Activated CD8-positive, alpha-beta memory T cell treated with anti-CD3 and anti-CD28 coated beads, Interleukin-2, amount 50 U/mL, for 48 hours (primary cell): ENCODE results near the gene JMJD1C.

ENCODE experiments used
- DNase-seq: peaks from one replicate; pipeline ENCODE4 v3.0.0-alpha.2; 2020

The JMJD1C gene

GRCh38 chr10:63209705-63210104 is 256.1 kb downstream of the JMJD1C start:
- DNase-seq = no peak

GRCh38 chr10:63208986-63209385 is 256.8 kb downstream of the JMJD1C start:
- DNase-seq = no peak

GRCh38 chr10:63206997-63207811 is 258.6 kb downstream of the JMJD1C start:
- DNase-seq = no peak

- DNase-seq = no peak
Observed at GRCh38 chr10:63206576-63206975, 259.2 kb downstream of the JMJD1C start.

DNA sequence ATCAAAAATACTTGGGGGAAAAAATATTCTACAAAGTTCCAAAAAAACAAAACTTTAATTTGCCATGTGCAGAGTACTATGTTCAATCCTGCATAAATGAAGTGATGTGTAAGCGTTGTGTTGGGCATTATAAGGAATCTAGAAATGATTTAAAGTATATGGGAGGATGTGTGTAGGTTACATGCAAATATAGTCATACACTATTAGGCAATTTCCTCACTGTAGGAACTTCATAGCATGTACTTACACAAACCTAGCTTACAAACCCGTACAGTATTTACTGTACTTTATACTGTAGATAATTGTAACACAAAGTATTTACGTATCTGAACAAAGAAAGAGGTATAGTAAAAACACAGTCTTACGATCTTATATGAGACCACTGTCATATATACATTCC is 260.4 kb downstream of the JMJD1C start:
- DNase-seq = no peak

- DNase-seq = no peak
Observed at GRCh38 chr10:63204667-63205391, 260.9 kb downstream of the JMJD1C start.

DNA sequence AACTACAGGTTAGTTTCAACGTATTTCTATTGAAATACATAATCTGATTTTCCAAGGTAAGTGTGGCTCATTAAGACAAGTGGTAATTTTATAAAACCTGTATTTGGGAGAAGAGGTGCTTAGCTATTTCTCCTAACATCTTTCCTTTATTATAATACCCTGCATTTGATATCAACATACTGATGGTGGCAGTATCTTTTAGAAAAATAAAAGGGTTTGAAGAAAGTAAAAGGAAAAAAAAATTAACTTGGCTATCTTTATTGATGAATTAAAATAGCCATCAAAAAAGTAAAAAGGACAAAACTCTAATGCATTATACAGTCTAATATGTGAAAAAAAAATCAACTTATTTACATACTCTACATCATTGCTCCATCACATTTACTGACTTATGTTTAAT is 264.7 kb downstream of the JMJD1C start:
- DNase-seq = no peak

DNA sequence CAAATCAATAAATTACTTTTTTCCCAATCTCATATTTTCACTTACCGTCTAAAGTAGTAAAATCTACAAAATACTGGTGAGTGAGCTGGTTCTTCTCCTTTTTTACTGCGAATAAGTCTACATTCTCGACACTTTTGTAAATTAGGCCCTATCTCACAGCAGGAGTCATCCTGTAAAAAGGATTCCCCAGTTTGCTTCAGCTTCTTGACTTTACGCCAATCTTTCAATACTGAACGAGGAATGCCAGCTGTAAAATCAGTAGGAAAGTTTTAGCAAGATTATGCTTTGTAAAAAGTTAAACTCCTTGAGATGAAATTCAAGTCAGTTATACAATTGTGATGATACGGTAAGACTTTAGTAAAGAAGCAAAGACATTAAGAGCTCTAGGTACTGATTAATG is 265.3 kb downstream of the JMJD1C start:
- DNase-seq = no peak

DNA sequence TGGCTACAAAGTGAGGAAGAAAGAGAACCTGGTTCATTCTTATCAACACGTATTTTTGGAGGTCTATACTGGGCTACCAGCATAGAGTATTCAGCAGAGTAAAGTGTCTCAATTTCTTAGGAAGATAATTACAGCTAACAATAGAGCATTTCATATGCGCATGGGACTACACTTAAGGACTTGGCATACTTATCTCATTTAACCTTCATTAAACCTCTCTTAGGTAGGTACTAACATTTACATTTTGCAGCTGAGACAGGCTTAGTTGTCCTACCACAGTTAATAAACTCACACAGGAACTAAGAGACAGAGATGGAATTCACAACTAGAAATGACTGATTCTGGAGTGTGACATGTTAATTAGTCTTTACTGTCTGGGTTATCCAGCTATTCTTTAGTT is 266.1 kb downstream of the JMJD1C start:
- no peak for DNase-seq

- no peak for DNase-seq
Observed at GRCh38 chr10:63197344-63198092, 268.3 kb downstream of the JMJD1C start.

DNA sequence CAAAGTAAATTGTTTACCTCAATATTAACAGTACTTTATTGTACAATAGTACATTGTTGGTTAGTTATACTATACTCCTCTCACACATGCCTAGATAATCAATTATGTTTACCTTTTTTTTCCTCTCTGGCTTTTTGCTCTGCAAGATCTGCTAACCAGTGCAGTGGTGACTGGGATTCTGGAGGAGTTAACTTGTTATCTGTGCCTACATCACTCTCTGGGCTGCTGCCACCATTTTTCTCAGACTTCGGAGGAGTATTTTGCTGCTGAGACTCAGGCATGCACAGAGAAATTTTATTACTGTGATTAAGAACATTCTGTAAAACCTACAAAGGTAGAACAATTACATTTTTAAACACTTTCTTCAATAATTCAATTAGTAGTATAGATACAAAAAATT is 273.0 kb downstream of the JMJD1C start:
- no peak for DNase-seq

DNA sequence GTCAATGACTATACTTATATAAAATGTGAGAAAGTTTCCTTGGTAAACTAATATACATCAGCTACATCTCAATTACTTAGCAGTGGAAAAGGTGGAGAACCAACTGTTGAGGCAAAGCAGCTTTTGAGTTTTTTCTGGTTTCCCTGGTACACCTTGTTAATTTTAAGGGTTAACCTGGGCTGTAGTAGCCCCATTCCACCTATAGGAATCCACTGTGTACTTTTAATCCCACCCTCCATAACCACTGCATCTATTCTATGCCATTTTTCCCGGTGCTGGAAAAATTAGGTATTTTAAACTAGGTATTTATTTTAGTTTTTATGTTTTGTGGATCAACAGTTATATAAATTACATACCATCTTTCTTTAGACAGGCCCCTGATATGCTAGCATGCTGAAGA is 290.2 kb downstream of the JMJD1C start:
- DNase-seq = no peak

DNA sequence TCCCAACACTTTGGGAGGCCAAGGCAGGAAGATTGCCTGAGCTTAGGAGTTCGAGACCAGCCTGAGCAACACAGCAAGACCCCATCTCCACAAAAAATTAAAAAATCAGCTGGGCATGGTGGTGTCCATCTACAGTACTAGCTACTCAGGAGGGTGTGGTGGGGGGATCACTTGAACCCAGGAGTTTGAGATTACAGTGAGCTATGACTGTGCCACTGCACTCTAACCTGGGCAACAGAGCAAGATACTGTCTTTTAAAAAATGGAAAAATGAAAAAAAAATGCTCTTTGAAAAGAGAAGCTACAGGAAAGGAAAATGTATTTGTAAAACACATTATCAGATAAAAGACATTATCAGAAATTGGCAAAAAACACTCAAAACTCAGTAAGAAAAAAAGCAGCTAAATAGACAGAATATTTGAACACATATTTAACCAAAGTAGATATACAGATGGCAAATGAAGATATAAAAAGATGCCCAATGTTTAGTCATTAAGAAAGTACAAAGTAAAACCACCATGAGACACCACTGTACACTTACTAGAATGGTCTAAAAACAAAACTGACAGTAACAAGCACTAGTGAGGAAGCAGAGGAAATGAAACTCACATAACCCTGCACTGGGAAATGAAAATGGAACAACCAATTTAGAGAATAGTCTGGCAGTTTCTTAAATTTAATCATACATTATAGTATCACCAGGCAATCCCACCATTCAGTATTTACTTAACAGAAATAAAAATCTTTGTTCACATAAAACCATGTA is 292.1 kb downstream of the JMJD1C start:
- no peak for DNase-seq

DNA sequence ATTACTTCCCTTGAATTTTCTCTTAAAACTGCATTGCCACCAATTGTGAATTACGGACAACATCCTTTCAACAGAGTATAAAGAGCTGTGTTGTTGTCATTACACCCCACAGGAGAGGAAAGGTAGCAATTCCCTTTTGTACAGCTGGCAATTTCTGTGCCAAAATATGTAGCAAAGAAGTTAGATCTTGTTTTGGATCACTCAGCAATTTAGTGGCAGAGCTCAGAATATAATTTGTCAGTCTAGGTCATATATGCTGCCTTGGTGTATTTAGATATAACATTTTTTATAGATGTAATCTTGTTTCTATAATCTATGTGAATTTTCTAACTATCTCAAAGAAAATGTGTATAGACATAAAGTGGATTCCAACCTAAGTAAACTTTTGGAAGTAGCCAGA is 293.9 kb downstream of the JMJD1C start:
- DNase-seq = no peak

DNA sequence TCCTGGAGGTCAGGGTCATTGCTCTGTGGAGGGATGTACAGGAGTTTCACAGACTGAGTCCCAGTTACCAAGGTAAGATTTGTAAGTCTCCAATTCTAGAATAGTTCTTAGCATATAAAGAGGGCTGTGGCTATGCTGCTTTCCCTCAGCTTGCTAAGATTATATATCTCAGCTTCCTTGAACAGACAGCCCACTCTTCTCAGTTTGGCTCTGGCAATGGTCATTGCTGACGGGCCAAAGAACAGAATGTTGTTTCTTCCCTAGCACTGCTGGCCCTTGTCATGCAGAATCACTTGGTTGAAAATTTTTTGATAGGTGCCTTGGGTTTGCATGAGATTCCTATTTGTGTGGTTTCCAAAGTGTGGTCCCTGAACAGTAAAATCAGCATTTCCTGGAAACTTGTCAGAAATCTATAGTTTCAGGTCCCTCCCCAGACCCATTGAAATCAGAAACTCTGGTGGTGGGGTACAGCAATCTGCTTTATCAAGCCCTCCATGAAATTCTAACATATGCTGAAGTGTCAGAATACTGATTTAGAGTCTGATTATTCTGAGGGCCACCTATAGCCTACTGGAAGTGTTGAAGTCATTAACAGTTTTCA is 294.4 kb downstream of the JMJD1C start:
- DNase-seq = no peak

GRCh38 chr10:63169624-63170023 is 296.2 kb downstream of the JMJD1C start:
- no peak for DNase-seq

GRCh38 chr10:63168821-63169462 is 296.8 kb downstream of the JMJD1C start:
- no peak for DNase-seq

- DNase-seq = no peak
Observed at GRCh38 chr10:63166742-63167258, 299.0 kb downstream of the JMJD1C start.

DNA sequence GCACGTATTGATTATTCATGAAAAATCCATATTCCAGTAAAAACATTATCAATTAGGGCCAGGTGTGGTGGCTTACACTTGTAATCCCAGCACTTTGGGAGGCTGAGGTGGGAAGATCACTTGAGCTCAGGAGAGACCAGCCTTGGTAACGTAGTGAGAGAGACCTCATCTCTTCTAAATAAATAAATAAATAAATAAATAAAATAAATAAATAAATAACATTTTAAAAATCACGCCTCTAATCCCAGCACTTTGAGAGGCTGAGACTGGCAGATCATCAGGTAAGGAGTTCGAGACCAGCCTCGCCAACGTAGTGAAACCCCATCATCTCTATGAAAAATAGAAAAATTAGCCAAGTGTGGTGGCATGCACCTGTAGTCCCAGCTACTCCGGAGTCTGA is 300.5 kb downstream of the JMJD1C start:
- DNase-seq = no peak

DNA sequence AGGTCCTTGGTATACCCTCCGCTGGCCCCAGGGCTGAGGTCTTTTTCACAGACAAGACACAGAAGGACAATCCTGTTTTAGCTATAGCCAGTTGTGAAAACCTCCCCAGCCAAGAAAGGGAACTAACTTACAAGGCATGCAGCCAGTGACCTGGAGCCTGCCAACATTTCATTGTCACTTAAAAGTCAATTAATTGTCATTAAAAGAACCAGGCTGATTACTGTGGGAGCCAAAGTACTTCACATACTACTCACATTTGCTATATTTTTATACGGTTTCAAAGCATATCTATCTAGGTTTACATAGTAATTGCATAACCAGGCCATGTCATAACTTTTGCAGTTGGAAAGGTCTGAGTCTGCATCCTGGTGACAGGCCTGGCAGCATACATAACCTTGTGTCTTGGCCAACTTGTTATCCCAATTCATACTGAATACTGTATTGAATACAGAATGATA is 301.6 kb downstream of the JMJD1C start:
- DNase-seq = no peak

DNA sequence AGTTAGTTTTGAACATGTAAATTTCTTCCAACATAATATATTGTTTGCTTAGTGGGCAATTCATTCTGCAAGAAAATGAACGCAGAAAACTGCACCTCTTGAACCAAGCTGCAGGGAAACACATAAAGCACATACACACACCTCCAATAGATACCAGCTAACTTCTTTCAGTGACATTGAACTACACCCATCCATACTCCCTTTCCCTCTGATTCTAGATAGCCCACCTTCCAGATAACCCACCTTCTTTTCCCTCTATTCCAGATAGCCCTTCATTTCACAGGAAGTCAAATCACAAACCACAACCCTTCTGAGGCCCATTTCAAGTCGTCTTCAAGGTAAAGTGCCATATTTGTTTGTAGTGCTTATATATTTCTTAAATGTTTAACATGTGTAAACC is 304.2 kb downstream of the JMJD1C start:
- DNase-seq = no peak
